HL-60 (cell line): Measurements from ENCODE around the gene CMBL.

ENCODE experiments used
- CTCF ChIP-seq: IDR thresholded peaks from one replicate; pipeline ENCODE4 v1.5.1; 2011; ENCODE audit warnings: low read length, control low read depth, inconsistent platforms; ENCODE audit not compliant: insufficient read depth
- POLR2AphosphoS5 ChIP-seq: IDR thresholded peaks from 2 replicates; pipeline ENCODE4 v1.6.1; 2012; ENCODE audit warnings: low read depth

GRCh38 chr5:10232386-10232785 lies 75.3 kb downstream of the CMBL start:
- no peak for TF ChIP-seq CTCF
- no peak for TF ChIP-seq POLR2AphosphoS5
